GM21576 (cell line): ENCODE measurements around the gene AP2A2.

Experiments used
- ATAC-seq: cut with Tn5 transposase; IDR thresholded peaks from one replicate; pipeline ENCODE4 v1.9.1; 2021; ENCODE audit warnings: mild to moderate bottlenecking, moderate library complexity; ENCODE audit not compliant: unreplicated experiment

AP2A2 gene

GRCh38 chr11:1053121-1053901, 127.6 kb downstream of the AP2A2 start:
- ATAC-seq = no peak

- ATAC-seq = no peak
Measured at GRCh38 chr11:1054143-1055108, 128.8 kb downstream of the AP2A2 start.

DNA sequence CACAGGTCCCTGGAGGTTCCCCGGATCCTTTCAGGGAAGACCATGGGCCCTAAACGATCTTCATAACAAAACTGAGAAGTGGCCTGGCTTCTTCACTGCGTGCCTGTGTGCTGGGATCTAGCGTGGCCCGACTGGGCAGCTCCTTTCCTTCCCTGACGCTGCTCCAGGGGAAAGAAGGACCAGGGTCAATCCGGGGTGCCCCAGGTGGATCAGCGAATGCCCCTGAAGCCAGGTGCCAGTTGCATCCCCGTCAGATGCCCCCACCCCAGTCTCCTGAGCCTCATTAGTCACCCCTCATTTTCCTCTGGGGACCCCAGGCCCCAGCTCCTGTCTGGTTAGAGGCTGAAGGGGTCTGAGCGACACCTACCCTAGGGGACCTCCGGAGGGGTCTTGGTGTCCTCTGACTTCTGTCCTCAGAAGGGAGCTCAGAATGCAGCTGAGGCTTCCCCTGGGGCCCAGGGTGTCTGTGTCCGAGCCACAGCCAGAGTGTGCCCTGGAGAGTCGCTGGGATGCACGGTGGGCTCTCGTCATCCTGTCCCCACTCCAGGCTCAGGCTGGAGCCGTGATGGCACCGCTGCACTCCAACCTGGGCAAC, 129.5 kb downstream of the AP2A2 start:
- no peak for ATAC-seq

DNA sequence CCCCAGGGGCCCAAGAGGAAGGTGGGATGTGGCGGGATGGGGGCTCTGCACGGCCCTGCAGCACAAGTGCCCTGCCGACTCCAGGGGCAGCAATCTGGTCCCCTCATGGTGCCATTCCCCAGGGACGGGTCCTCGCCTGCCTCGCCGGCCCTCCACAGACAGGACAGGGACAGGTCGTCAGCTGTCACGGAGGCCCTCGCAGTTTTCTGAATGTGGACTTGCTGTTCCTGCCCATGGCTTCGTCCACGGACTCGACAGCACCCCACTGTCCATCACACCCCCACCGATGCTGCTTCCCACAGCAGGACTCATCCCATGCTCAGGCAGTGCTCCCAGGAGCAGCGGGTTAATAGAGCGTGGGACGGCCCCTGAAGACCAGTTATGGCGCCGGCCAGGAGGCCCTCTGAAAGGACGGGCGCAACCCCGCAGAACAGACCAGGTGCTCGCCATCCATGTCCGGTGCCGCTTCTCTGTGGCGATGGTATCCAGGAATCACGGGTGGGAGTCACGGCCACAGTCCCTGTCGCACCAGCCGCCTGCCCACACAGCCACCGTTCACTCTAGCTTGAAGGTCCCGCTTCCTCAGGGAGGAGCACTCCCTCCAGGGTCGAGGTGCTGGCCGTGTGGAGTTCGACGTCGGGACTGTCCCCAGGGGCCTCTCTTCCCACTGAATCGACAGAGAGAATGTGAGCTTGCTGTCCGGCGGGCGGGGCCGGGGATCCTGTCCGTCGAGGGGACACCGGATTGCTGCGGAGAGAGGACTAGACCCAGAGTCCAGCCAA, 130.5 kb downstream of the AP2A2 start:
- ATAC-seq = no peak

DNA sequence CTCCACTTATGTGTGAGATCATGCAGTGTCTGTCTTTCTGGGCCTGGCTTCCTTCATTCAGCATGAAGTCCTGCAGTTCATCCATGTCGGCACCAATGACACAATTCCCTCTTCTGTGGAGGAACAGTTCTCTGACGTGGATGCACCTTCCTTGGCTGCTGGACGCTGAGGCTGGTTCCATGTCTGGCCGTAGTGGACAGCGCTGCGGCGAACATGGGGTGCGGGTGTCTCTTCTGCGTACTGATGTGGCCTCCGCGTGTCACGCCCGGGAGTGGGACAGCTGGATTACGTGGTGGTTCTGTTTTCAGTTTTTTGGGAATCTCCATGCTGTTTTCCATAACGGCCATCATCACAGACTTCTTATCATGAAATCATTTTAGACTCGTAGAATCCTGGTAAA, 132.1 kb downstream of the AP2A2 start:
- ATAC-seq = no peak

DNA sequence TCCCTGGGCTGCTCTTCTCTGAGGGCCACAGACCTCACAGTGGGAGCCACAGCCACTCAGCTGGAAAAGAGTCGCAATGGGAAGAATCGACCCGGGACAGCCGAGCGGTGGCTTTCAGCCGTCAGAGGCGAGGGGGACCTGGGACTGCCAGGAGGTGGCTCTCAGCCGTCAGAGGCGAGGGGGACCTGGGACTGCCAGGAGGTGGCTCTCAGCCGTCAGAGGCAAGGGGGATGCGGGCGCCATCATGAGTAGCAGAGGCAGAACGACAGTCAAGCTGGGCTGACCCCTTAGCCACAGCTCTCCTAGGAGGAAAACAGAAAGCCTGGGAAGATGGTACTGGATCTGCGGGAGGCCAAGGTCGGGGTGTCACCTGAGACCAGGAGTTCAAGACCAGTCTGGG, 134.1 kb downstream of the AP2A2 start:
- no peak for ATAC-seq

DNA sequence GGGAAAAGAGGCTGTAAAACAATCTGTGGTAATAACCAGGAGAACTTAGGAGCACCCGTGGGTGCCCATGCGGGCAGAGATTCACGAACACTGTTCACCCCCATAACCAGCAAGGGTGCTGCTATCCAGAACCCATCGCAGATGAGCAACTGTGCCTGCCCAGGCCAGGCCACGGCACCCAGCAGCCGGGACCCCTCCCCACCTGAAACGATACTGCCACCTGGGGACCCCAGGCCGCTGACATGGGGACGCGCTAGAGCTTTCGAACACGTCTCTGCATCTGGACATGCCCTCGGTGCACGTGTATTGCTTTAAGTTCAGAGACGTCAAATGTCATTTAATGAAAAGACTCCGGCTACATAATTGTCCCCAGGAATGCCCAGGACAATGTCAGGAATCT, 134.7 kb downstream of the AP2A2 start:
- ATAC-seq = no peak

DNA sequence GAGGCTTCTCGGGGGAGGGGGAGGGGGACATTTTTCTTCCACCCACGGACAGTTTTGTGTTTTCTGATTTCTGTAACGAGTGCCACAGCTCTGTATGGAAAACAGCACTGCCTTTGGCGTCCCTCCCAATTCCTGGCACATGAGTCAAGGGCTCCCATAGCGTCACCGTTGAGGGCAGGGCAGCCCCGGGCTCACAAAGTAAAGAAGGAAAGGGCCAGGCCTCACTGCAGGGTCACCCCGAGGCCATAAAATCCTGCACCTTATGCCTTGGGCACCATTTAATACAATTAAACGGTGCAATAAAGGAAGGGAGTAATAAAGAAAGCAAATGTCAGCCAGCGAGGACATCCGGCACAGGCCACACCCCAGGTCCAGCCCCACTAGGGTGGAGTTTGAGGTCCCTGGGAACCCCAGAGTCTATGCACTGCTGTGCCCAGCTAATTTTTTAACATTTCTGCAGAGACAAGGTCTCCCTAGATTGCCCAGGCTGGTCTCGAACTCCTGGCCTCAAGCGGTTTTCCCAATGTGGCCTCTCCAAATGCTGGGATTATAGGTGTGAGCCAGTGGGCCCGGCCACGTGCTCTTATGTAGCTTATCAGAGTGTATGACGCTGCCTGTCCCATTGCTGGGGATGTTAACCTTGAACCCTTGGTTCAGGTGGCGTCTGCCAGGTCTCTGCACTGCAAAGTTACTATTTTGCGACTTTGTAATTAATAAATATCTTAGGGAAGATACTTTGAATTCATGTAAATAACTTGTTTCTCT, 135.4 kb downstream of the AP2A2 start:
- ATAC-seq = no peak
